ENCODE results near the gene KRT6C. TPM values are rescaled to one million over a fixed set of nuclear protein-coding genes. Genes with fewer than 3 reads are reported as not detected.
"Not testable (repeated sequence)": the region's sequence is repeated elsewhere in the genome, so short reads cannot be mapped to it uniquely, and the experiment has no call there.

Gene KRT6C
- total RNA-seq, 1 donor from 2014 or later = not detected

GRCh38 chr12:52500574-52500973 is 27.0 kb upstream of the KRT6C start:
- intact Hi-C loops (cut with micrococcal nuclease) = loop anchor here (10.0 kb wide), 1 partner anchor 346 kb away; no protein-coding TSS in a partner anchor

GRCh38 chr12:52499806-52500560 is 26.4 kb upstream of the KRT6C start:
- intact Hi-C loops (cut with micrococcal nuclease) = loop anchor here (10.0 kb wide), 1 partner anchor 345 kb away; no protein-coding TSS in a partner anchor

- intact Hi-C loops (cut with micrococcal nuclease) = no loop called here
Measured at GRCh38 chr12:52498946-52499345, 25.3 kb upstream of the KRT6C start.

GRCh38 chr12:52497975-52498374 is 24.4 kb upstream of the KRT6C start:
- intact Hi-C loops (cut with micrococcal nuclease) = no loop called here

GRCh38 chr12:52496590-52497071 is 23.0 kb upstream of the KRT6C start:
- intact Hi-C loops (cut with micrococcal nuclease) = no loop called here

GRCh38 chr12:52496054-52496453 is 22.4 kb upstream of the KRT6C start:
- intact Hi-C loops (cut with micrococcal nuclease) = no loop called here

- intact Hi-C loops (cut with micrococcal nuclease) = no loop called here
Measured at GRCh38 chr12:52495389-52495788, 21.8 kb upstream of the KRT6C start.

- intact Hi-C loops (cut with micrococcal nuclease) = no loop called here
Measured at GRCh38 chr12:52494518-52494917, 20.9 kb upstream of the KRT6C start.

- intact Hi-C loops (cut with micrococcal nuclease) = no loop called here
Measured at GRCh38 chr12:52494100-52494499, 20.5 kb upstream of the KRT6C start.

GRCh38 chr12:52493172-52493571 is 19.6 kb upstream of the KRT6C start, which contains the start of gene KRT6A:
TSS of gene KRT6A (minus strand) at chr12:52493257. CDS start at chr12:52493188, 69 bp downstream.
- intact Hi-C loops (cut with micrococcal nuclease) = no loop called here

GRCh38 chr12:52492405-52492804 is 18.8 kb upstream of the KRT6C start:
- intact Hi-C loops (cut with micrococcal nuclease) = not testable (repeated sequence)

GRCh38 chr12:52491495-52491894 is 17.9 kb upstream of the KRT6C start:
- intact Hi-C loops (cut with micrococcal nuclease) = not testable (repeated sequence)

GRCh38 chr12:52488736-52489135 is 15.1 kb upstream of the KRT6C start:
- intact Hi-C loops (cut with micrococcal nuclease) = no loop called here

GRCh38 chr12:52487744-52488443 is 14.3 kb upstream of the KRT6C start:
- intact Hi-C loops (cut with micrococcal nuclease) = not testable (repeated sequence)

GRCh38 chr12:52487211-52487610 is 13.6 kb upstream of the KRT6C start:
- intact Hi-C loops (cut with micrococcal nuclease) = no loop called here

- intact Hi-C loops (cut with micrococcal nuclease) = no loop called here
Measured at GRCh38 chr12:52486166-52487105, 12.8 kb upstream of the KRT6C start.

GRCh38 chr12:52480073-52480472 is 6.5 kb upstream of the KRT6C start:
- intact Hi-C loops (cut with micrococcal nuclease) = no loop called here

GRCh38 chr12:52477651-52478050 is 4.0 kb upstream of the KRT6C start:
- intact Hi-C loops (cut with micrococcal nuclease) = no loop called here

- intact Hi-C loops (cut with micrococcal nuclease) = no loop called here
Measured at GRCh38 chr12:52474212-52474611, 607 bp upstream of the KRT6C start.

GRCh38 chr12:52469853-52470252 is 3.8 kb downstream of the KRT6C start:
- intact Hi-C loops (cut with micrococcal nuclease) = no loop called here

GRCh38 chr12:52464897-52465296 is 8.7 kb downstream of the KRT6C start:
- intact Hi-C loops (cut with micrococcal nuclease) = no loop called here

All from T-helper 2 cell treated with Interferon-gamma antibody and Interleukin-4, amounts not matched to agents 100 ng/mL and 5 ng/mL, for 36 hours (primary cell).